Measurements from ENCODE around the gene HPS3. TPM values are rescaled to one million over a fixed set of nuclear protein-coding genes. Genes with fewer than 3 reads are reported as not detected.
"Not testable (repeated sequence)": the region's sequence is repeated elsewhere in the genome, so short reads cannot be mapped to it uniquely, and the experiment has no call there.

HPS3 gene
- total RNA-seq, 1 donor from 2014 or later, result 27.5 TPM

DNA sequence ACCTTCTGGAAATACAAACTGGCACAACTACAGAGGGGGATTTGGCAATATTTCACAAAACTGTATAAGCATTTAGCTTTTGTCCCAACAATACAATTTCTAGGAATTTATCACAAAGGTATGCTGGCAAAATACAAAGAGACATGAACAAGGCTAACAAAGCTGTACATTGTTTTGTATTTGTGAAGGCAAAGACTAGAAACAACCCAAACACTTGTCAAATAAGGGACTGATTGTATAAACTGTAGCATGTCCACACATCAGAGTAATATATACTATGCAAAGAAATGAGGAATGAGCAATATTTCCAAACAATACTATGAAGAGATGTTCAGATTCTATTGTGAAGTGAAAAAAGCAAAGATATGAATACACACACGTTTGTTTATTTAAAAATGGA, 65.8 kb downstream of the HPS3 start:
- DNase-seq (ENCODE audit: low spot score), result no peak

DNA sequence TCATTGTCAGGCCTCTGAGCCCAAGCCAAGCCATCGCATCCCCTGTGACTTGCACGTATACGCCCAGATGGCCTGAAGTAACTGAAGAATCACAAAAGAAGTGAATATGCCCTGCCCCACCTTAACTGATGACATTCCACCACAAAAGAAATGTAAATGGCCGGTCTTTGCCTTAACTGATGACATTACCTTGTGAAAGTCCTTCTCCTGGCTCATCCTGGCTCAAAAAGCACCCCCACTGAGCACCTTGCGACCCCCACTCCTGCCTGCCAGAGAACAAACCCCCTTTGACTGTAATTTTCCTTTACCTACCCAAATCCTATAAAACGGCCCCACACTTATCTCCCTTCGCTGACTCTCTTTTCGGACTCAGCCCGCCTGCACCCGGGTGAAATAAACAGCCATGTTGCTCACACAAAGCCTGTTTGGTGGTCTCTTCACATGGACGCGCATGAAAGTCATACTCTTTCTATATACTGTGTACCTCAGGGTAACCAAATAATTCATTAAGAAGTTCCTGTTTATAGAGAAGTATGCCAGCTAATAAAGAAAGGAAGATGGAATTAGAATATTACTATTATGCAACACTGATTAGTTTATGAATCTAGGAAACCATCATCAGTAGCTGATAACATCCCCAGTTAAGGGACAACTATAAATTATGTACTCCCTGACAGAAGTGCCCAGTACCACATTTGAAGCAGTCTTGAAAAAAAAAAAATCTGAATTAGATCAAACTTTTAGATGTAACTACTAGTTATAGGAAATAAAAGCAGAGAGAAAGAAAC, 67.6 kb downstream of the HPS3 start:
- not testable (repeated sequence) for DNase-seq (ENCODE audit: low spot score)

DNA sequence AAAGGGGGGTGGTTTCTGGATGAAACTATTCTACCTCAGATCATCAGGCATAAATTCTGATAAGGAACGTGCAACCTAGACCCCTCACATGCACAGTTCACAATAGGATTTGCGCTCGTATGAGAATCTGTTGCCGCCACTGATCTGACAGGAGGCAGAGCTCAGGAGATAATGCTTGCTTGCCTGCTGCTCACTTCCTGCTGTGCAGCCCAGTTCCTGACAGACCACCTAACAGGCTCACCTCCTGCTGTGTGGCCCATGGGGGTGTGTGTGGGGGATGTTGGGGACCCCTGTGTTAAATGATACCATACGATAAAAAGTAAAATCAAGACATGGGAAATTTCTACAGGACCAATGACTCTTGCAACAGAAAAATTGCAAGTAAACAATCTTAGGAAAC, 68.2 kb downstream of the HPS3 start:
- no peak for DNase-seq (ENCODE audit: low spot score)

DNA sequence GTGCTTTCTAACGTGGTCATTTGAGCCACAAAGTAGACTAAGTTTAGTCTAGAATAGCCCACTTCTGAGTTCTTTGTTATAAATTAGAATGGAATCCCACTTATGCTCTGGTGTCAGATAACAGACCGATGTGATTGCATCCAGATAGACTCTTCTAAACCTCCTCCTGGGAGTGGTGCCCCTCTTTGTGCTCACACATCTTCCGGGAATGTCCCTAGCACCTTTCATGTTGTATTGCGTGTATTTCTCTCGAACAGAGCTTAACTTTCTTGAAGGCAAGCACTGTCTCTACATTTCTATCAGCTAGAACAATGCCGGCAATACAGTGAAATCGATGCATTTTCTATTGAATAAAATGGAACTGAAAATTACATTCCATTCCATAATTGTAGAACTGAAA, 69.2 kb downstream of the HPS3 start:
- no peak for DNase-seq (ENCODE audit: low spot score)

DNA sequence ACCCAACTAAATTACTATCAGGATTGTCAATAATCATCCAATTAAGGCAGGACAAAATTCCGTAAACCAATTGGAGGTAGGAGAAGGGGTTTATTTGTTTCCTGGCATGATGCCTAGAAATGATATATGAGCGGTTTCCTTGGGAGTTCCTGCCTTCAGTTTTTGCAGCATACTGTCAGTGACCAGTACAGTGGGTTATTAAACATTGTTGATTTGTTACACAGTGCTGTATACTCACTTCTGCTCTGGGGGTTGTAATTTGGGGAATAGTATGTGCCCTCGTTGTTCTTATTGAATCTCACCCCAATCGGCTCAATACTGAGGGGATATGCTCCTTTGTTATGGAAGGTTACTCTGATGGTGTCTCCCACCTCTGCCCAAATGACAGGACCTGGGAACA, 70.0 kb downstream of the HPS3 start:
- DNase-seq (ENCODE audit: low spot score), result no peak

DNA sequence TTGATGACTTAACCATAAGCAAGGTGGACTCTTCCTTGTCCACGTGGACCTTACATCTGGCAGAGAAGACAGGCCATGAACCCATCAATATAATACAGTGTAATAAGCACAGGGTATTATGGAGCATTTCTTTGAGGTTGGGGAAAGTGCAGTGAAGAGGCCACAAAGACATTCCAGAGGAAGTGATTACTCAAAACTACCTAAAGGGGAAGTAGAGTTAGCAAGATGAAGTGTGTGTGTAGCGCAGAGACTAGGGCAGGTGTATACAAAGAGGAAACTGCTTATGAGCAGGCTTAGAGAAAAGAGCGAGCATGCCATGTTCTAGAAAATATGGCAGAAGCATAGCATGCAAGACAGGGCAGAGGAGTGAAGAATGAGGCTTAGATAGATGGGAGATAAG, 74.3 kb downstream of the HPS3 start:
- DNase-seq (ENCODE audit: low spot score), result no peak

DNA sequence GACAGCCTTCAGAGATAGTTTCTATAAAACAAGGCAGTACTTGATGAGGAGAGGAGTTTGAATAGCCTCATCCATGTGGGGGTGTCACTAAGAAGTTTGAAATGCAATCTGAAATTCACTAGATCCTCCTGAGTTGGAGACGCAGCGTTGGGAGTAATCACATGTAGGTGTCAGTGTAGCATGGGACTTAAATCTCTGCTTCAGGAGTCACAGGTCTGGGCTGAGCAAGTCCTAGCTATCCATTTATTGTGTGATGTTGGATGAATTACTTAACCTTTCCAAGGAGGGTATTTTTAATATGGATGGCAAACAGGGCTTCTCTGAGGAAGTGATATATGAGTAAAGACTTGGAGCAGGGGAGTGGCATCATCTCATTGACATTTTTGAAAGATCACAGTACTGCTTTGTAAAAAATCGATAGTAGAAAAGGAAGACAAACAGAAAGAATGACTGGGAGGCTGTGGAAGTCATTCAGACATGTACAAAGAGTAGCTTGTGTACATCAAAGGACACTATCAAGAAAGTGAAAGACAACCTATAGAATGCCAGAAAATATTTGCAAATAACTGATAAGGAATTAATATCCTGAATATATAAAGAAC, 75.1 kb downstream of the HPS3 start:
- no peak for DNase-seq (ENCODE audit: low spot score)

DNA sequence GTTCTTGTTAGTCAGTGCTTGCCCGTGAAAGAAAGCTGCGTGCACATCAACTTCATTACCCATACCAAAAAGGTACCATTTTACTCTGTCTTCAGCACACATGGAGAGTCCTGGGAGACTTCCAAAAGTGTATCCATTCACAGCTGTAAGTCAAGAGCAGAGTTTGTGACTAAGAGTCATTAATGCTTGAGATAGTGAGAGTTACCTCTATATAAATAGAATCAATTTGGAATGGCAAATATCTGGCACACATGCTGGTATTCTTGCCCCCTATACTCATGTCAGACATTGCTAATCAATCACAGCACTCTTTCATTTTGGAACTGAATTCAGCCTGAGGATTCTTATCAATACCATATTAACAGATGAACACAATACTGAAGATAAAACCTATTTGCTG, 78.0 kb downstream of the HPS3 start:
- DNase-seq (ENCODE audit: low spot score), result no peak

DNA sequence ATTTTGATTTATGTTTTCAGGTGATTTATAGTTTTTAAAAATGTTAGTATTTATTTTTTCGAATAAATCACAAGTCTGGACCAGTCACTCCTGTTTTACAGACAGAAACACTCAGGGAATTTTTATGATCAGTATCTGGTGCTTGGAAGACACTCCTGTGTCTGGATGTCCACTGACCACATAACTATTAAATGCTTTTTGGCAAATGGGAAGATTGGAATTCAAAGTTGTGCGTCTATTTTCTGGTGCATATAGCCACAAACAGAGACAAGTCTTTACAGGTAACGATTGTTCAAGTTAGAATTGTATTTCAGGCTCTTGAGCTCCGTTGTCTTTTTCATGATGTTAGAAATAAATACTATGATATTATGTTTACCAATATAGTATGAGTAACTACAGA, 80.0 kb downstream of the HPS3 start:
- DNase-seq (ENCODE audit: low spot score), result no peak

DNA sequence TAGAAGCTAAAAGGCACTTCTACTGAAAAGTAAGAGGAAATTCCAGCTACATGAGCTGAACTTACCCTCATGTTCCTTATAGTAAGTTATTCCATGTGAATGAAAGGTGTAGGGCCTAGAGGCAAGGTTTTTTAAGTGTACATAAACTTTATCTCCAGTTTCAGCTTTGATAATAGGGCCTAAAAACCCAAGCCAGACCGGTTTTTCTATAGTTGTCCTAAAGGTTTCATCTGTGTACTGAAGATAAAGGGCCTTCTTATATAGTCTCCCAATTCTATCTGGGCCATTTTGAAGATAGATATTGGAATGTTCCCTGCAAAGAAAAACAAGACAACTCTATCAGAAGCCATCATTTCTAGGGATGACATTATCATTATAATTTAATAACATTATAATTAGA, 82.9 kb downstream of the HPS3 start:
- DNase-seq (ENCODE audit: low spot score), result no peak

DNA sequence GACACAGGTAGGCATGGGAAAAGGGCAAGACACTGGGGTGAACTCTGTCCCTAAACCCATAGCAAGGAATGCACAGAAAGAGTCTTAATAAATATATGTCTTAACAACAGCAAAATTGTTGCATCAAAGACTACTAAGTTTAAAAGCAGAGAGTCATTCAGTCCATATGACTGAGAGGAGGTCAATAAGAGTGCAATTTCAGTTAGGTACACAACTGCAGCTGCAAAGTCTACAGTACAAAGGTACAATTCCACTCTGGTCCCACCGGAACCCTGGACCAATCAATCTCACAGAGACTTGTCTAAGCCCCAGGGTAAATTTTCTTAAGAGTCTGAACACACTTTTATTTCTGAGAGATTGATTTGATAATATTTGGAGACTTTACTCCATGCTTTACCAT, 85.3 kb downstream of the HPS3 start:
- no peak for DNase-seq (ENCODE audit: low spot score)

DNA sequence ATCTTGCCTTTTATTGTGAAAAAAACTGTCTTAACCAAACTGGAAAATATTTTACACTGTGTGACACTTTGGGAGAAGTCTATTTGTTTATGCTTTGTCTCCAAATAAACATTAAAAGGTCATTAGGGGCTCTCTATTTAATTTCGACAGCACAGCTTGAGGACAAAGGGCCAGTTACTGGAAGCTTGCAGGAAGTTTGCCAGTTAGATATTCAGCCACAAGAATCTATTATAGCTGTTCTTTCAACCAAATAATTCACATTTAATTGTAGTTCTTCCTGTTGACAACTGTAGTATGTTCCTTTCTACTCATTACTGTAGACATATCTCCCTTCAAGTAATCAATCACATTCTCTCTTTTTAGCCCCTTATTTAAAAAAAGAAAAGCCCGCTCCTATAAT, 86.1 kb downstream of the HPS3 start:
- no peak for DNase-seq (ENCODE audit: low spot score)

DNA sequence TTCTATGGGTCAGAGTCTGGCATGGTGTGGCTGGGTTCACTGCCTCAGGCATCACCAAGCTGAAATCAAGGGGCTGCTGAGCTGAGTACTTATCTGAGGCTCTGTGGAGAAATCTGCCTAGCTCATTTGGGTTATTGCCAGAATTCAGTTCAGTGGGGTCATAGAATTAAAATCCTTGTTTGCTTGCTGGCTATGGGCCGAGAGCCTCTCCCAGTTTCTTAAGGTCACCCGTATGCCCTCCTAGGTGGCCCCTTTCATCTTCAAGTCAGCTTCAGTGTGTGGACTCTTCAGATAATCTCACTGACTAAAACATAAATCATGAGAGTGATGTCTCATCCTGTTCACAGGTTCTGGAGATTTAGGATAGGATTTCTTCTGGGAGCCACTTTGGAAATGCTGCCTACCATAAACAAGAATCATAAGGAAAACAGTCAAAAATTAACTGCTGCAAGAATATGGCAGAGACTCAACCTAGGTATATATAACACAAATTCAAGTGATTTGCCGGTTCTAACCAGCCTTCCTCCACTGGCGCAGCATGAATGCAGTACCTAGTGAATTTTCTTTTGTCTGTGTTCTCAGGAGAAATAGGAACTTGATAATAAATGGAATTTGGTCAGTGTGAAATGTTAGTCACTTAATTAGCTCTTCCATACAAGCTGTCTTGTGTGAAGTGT, 86.9 kb downstream of the HPS3 start:
- no peak for DNase-seq (ENCODE audit: low spot score)

DNA sequence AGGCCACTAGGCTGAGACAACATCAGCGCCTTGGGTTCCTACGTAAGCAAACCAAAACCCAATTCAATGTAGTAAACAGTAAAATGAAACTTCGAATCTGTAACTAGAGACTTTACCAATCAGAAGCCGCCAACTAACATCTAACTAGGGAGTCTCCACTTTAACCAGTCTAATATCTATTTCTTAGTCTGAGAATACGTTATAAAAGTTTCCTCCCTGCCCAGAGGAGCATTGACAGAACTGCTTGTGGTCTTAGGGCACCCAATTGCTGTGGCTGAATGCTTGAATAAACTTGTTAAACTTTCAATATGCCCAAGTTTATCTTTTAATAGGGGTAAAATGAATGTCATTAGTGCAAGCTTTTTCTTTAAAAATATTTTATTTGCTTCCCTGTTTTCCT, 87.9 kb downstream of the HPS3 start:
- no peak for DNase-seq (ENCODE audit: low spot score)

DNA sequence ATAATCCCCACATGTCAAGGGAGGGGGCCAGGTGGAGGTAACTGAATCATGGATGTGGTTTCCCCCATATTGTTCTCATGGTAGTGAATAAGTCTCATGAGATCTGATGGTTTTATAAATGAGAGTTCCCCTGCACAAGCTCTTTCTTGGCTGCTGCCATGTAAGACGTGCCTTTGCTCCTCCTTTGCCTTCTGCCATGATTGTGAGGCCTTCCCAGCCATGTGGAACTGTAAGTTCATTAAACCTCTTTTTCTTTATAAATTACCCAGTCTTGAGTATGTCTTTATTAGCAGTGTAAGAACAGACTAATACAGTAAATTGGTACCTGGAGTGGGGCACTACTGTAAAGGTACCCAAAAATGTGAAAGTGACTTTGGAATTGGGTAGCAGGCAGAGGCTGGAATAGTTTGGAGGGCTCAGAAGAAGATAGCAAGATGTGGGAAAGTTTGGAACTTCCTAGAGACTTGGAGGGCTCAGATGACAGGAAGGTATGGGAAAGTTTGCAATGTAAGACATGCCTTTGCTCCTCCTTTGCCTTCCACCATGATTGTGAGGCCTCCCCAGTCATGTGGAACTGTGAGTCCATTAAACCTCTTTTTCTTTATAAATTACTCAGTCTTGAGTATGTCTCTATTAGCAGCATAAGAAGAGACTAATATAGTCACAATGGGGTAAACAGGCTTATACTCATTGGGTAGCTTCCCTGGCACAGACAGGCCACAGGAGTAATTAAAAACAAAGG, 90.1 kb downstream of the HPS3 start:
- DNase-seq (ENCODE audit: low spot score), result not testable (repeated sequence)

DNA sequence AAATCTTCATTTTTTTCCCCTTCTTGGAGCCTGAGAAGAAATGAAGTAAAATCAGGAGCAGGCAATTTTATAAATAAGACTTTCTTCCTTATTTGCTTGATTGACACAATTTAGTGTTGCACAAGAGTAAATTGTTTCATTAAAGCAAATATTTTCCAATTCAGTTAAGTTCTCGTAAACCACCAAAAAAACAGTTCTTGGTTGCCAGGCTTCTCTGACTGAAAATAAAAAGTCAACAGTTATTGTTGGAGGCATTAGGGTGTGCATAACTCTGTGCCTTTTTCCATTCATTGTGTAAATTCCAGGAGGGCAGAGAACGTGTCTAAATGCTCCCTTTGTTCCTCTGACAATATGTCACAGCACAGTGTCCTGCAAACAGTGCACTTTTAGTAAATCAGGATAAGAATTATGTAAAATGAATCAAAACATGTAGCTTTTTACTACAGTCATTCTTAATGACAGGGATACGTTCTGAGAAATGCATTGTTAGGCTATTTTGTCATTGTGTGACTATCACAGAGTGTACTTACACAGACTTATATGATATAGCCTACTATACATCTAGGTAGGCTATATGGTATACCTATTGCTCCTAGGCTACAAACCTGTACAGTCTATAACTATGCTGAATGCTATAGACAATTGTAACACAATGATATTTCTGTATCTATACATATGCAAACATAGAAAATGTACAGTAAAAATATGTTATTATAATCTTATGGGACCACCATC, 92.5 kb downstream of the HPS3 start, which contains the start of gene CP:
CP (minus strand) TSS at position 47 of the 735 bp plus-strand sequence; CDS start at position 10, 37 bp downstream.
- DNase-seq (ENCODE audit: low spot score), result no peak

Other genes with a start within 250 kb of the HPS3 start
- 54.5 TPM for gene GYG1, start 138.1 kb upstream of the HPS3 start, total RNA-seq
- gene HLTF, start 43.1 kb upstream of the HPS3 start, total RNA-seq, result 36.8 TPM
- 12.5 TPM for gene CP, start 92.2 kb downstream of the HPS3 start, total RNA-seq
- 3.7 TPM for gene TM4SF18, start 204.0 kb downstream of the HPS3 start, total RNA-seq
- gene TM4SF1, start 248.0 kb downstream of the HPS3 start, total RNA-seq, result 58.1 TPM

All from ureter (tissue), 1 donor.